IMR-90 (cell line): Measurements from ENCODE around the gene CYP4F3. TPM values are rescaled to one million over a fixed set of nuclear protein-coding genes. Genes with fewer than 3 reads are reported as not detected.

Experiments used
- ATAC-seq: fragments of 200-7000 bp; cut with Tn5 transposase; 2 replicates; pipeline ENCODE4 v1.9.1; 2020; ENCODE audit warnings: low read depth, mild to moderate bottlenecking, moderate library complexity
- BruUV-seq: library from RNA; stranded (reverse); fragments of 400-500 nt; replicated peaks from 2 replicates; lab custom pipeline; 2021; lab: Mats Ljungman, UMichigan
- CTCF ChIA-PET: fragments of 300-600 bp; formaldehyde crosslinking; extraction: SDS; loops from one replicate; lab custom pipeline; 2021; ENCODE audit warnings: antibody characterized with exemption; lab: Yijun Ruan, JAX
- POLR2A ChIA-PET: fragments of 300-600 bp; sonication (Branson Sonifier 250); formaldehyde crosslinking; loops from one replicate; lab custom pipeline; 2022; ENCODE audit warnings: antibody characterized with exemption; ENCODE audit not compliant: unreplicated experiment; lab: Charles Lee
- DNase-seq: peaks from one replicate; pipeline ENCODE4 v3.0.0; 2013
- H2AFZ ChIP-seq: replicated peaks from 2 replicates; pipeline ENCODE3; 2013; ENCODE audit warnings: low read length, mild to moderate bottlenecking; ENCODE audit not compliant: poor library complexity
- H2AK5ac ChIP-seq: 2 replicates; pipeline ENCODE4 v1.6.1; 2013; ENCODE audit warnings: low read depth, low read length, inconsistent platforms
- H2AK9ac ChIP-seq: replicated peaks from 2 replicates; pipeline ENCODE3; 2013; ENCODE audit warnings: mild to moderate bottlenecking, low read depth, low read length, moderate library complexity; ENCODE audit not compliant: poor library complexity
- H2BK120ac ChIP-seq: 2 replicates; pipeline ENCODE4 v1.6.1; 2013; ENCODE audit warnings: low read depth, low read length, inconsistent platforms
- H2BK15ac ChIP-seq: 3 replicates; pipeline ENCODE4 v1.6.1; 2013; ENCODE audit warnings: low read depth, low read length, inconsistent platforms
- H2BK20ac ChIP-seq: 2 replicates; pipeline ENCODE4 v1.6.1; 2013; ENCODE audit warnings: low read depth, mild to moderate bottlenecking, inconsistent platforms, low read length, moderate library complexity
- H2BK5ac ChIP-seq: 2 replicates; pipeline ENCODE4 v1.6.1; 2013; ENCODE audit warnings: mild to moderate bottlenecking, low read depth, low read length, inconsistent platforms; ENCODE audit not compliant: poor library complexity, severe bottlenecking
- H3K14ac ChIP-seq: replicated peaks from 2 replicates; pipeline ENCODE4 v1.6.1; 2013; ENCODE audit warnings: low read depth, low read length, inconsistent platforms
- H3K18ac ChIP-seq: 2 replicates; pipeline ENCODE4 v1.6.1; 2013; ENCODE audit warnings: low read depth, low read length, control low read depth
- H3K23ac ChIP-seq: 2 replicates; pipeline ENCODE4 v1.6.1; 2013; ENCODE audit warnings: low read depth, low read length, inconsistent platforms
- H3K27ac ChIP-seq: 2 replicates; pipeline ENCODE4 v1.5.1; 2013; ENCODE audit warnings: mild to moderate bottlenecking, control low read depth, low read length; ENCODE audit not compliant: insufficient read depth
- H3K27me3 ChIP-seq: 2 replicates; pipeline ENCODE4 v1.6.1; 2013; ENCODE audit warnings: low read length; ENCODE audit not compliant: control insufficient read depth, insufficient read depth
- H3K36me3 ChIP-seq: 2 replicates; pipeline ENCODE4 v1.6.1; 2013; ENCODE audit warnings: low read length, mixed read lengths; ENCODE audit not compliant: control insufficient read depth, insufficient read depth
- H3K4ac ChIP-seq: 2 replicates; pipeline ENCODE4 v1.6.1; 2013; ENCODE audit warnings: low read depth, low read length, inconsistent platforms
- H3K4me1 ChIP-seq: 2 replicates; pipeline ENCODE4 v1.6.1; 2013; ENCODE audit warnings: low read length, mixed read lengths; ENCODE audit not compliant: control insufficient read depth, insufficient read depth
- H3K4me2 ChIP-seq: 2 replicates; pipeline ENCODE4 v1.6.1; 2013; ENCODE audit warnings: low read depth, mild to moderate bottlenecking, control low read depth, low read length, moderate library complexity
- H3K4me3 ChIP-seq: 2 replicates; pipeline ENCODE4 v1.5.1; 2013; ENCODE audit warnings: low read depth, mild to moderate bottlenecking, control low read depth, low read length, moderate library complexity; ENCODE audit not compliant: insufficient read depth
- H3K56ac ChIP-seq: 2 replicates; pipeline ENCODE4 v1.6.1; 2013; ENCODE audit warnings: low read length, inconsistent platforms; ENCODE audit not compliant: insufficient read depth; ENCODE audit errors: extremely low read depth
- H3K79me1 ChIP-seq, 2 experiments: 2 replicates each; pipeline ENCODE4 v1.6.1; 2013; ENCODE audit warnings: low read length in 2 of 2, inconsistent platforms in 1 of 2, low read depth in 1 of 2
- H3K9ac ChIP-seq: 2 replicates; pipeline ENCODE4 v1.6.1; 2013; ENCODE audit warnings: low read depth, low read length, control low read depth
- H3K9me1 ChIP-seq: 2 replicates; pipeline ENCODE4 v1.6.1; 2013; ENCODE audit warnings: low read length, inconsistent platforms; ENCODE audit not compliant: insufficient read depth
- H3K9me3 ChIP-seq: 2 replicates; pipeline ENCODE4 v1.6.1; 2013; ENCODE audit warnings: low read length; ENCODE audit not compliant: control insufficient read depth, insufficient read depth
- H4K20me1 ChIP-seq: 2 replicates; pipeline ENCODE4 v1.6.1; 2013; ENCODE audit warnings: low read length, inconsistent platforms; ENCODE audit not compliant: insufficient read depth
- H4K5ac ChIP-seq: 2 replicates; pipeline ENCODE4 v1.6.1; 2013; ENCODE audit warnings: mild to moderate bottlenecking, low read depth, low read length, control low read depth
- H4K8ac ChIP-seq, 2 experiments: 2 replicates each; pipeline ENCODE4 v1.6.1; 2013; ENCODE audit warnings: low read depth in 2 of 2, low read length in 2 of 2, control low read depth in 1 of 2, inconsistent platforms in 1 of 2
- H4K91ac ChIP-seq: 2 replicates; pipeline ENCODE4 v1.6.1; 2013; ENCODE audit warnings: low read depth, low read length, inconsistent platforms; ENCODE audit not compliant: insufficient read depth
- CEBPB ChIP-seq: IDR thresholded peaks from 2 replicates; pipeline ENCODE4 v1.6.1; 2012; ENCODE audit warnings: low read depth, low read length, improper control_type of control experiment
- CHD1 ChIP-seq: IDR thresholded peaks from 2 replicates; pipeline ENCODE4 v1.6.1; 2012; ENCODE audit warnings: low read depth, low read length, improper control_type of control experiment
- FOS ChIP-seq: fragments of 150-350 bp; IDR thresholded peaks from 2 replicates; pipeline ENCODE4 v1.6.1; 2016; ENCODE audit warnings: low read depth, low read length
- MAZ ChIP-seq: IDR thresholded peaks from 2 replicates; pipeline ENCODE4 v1.6.1; 2012; ENCODE audit warnings: low read depth, mild to moderate bottlenecking, low read length, improper control_type of control experiment, moderate library complexity, borderline replicate concordance
- MXI1 ChIP-seq: IDR thresholded peaks from 2 replicates; pipeline ENCODE4 v1.6.1; 2012; ENCODE audit warnings: low read depth, mild to moderate bottlenecking, low read length, moderate library complexity, borderline replicate concordance
- POLR2A ChIP-seq: IDR thresholded peaks from 2 replicates; pipeline ENCODE4 v1.6.1; 2012; ENCODE audit warnings: mild to moderate bottlenecking, low read depth, low read length
- RCOR1 ChIP-seq: IDR thresholded peaks from 2 replicates; pipeline ENCODE4 v1.6.1; 2012; ENCODE audit warnings: mild to moderate bottlenecking, low read length, improper control_type of control experiment; ENCODE audit not compliant: insufficient replicate concordance
- RFX5 ChIP-seq: IDR thresholded peaks from 2 replicates; pipeline ENCODE4 v1.8.0; 2012; ENCODE audit warnings: low read depth, mild to moderate bottlenecking, low read length, moderate library complexity
- SMC3 ChIP-seq: fragments of 150-350 bp; IDR thresholded peaks from 2 replicates; pipeline ENCODE4 v1.6.1; 2016; ENCODE audit warnings: low read depth, mild to moderate bottlenecking, antibody characterized with exemption, low read length, moderate library complexity
- WGBS, 2 experiments: methylation state at CpG; one replicate each; pipeline versions ENCODE4 v1.1.5 to v1.1.7; 2013; ENCODE audit warnings: missing lambda C conversion rate in 2 of 2; ENCODE audit not compliant: insufficient read length in 1 of 2; ENCODE audit errors: extremely low coverage in 2 of 2; 5-methylcytosine and 5-hydroxymethylcytosine counted together
- dilution Hi-C: fragments of 300-500 bp; cut with HindIII; formaldehyde crosslinking; loops from one replicate; pipeline ENCODE4 v1.14.3; 2018; ENCODE audit warnings: low sequenced_read_pairs; ENCODE audit not compliant: unreplicated experiment
- in situ Hi-C: fragments of 300-500 bp; cut with MboI; formaldehyde crosslinking; loops from 3 replicates; pipeline ENCODE4 v1.14.3; 2019; ENCODE audit warnings: low sequenced_read_pairs, inconsistent platforms, mixed read lengths
- intact Hi-C: fragments of 100-400 bp; cut with micrococcal nuclease; formaldehyde crosslinking; loops from 2 replicates; pipeline ENCODE4 v1.10.0; 2022
- polyA plus RNA-seq, 3 experiments: library from polyadenylated mRNA; depleted of rRNA; stranded (reverse); fragments of >200 nt; gene quantifications; 2 replicates each; pipeline ENCODE4 v1.2.3, GENCODE V29; 2012; ENCODE audit warnings: low replicate concordance in 1 of 3
- total RNA-seq: library from RNA; depleted of rRNA; stranded (reverse); fragments of >200 nt; gene quantifications from 2 replicates; pipeline ENCODE4 v1.2.3, GENCODE V29; 2012

CYP4F3 gene
- total and polyA plus RNA-seq, 2 of the 4 experiments (the other 2 are of a cell fraction): not detected

DNA sequence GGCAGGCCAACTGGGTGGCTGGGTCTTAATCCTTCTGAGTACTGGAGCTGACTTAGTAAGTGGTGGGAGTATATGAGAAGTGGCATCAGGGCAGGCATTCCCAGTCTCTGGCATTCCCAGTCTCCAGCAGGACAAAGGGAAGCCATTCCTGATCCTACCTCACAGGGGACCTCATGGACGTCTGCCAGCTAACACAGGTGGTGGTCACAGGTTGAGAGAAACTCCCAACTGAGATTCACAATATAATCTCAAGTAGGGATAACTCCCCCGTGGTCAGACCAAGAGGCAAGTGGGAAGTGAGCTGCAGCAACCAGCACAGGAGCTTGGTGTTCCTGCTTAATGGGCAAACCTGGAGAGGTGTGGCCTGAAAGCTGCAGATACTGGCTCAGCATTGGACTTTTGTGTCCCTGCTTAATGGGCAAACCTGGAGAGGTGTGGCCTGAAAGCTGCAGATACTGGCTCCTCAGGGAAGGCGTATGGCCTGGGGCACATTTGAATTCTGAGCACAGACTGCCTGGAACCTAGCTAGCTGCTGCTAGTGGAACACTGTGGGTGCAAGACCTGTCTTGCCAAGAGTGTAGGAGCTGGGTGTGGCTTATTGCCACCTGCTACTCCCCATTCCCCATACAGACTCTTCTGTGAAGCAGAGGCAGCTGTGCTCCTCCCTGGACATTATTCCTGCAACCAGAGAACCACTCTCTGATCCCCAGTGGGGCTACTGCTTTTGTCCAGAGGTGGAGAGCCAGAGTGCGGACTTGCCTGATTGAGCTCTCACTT is 61.2 kb downstream of the CYP4F3 start:
- CTCF ChIA-PET: no interaction called here
- no peak overlapping the region for H3K4me2 ChIP-seq
- dilution Hi-C loops: no loop called here

More for the DNA sequence above, 61.2 kb downstream of the CYP4F3 start:
- intact Hi-C loops (no loop called here), in situ Hi-C loops (no loop called here)
- H3K9me1 ChIP-seq: no peaks in the 10 kb centered on the region
- no peaks in the 10 kb centered on the region for H4K20me1 ChIP-seq
- TF ChIP-seq CEBPB (no peak), FOS (no peak), MXI1 (no peak), RFX5 (no peak), RCOR1 (no peak), CHD1 (no peak), MAZ (no peak), POLR2A (no peak), SMC3 (no peak)
- POLR2A ChIA-PET: no interaction called here
- ATAC-seq (no peak), DNase-seq (no peak)
- BruUV-seq: no TSS peak
- no peak overlapping the region for H3K56ac ChIP-seq
- H3K27ac ChIP-seq: no peak overlapping the region
- no peaks in the 10 kb centered on the region for H3K79me1 ChIP-seq
- H2AFZ ChIP-seq: no peak overlapping the region
- H2BK15ac ChIP-seq: no peak overlapping the region
- H3K36me3 ChIP-seq: no peaks in the 10 kb centered on the region
- H2AK9ac ChIP-seq: no peak overlapping the region
- no peak overlapping the region for H3K4ac ChIP-seq
- no peaks in the 10 kb centered on the region for H3K27me3 ChIP-seq
- no peak overlapping the region for H4K8ac ChIP-seq
- WGBS, 2 experiments: no CpG with 5 or more reads among the region's 4 CpGs
- no peak overlapping the region for H3K23ac ChIP-seq
- no peak overlapping the region for H2BK5ac ChIP-seq
- H4K91ac ChIP-seq: no peak overlapping the region
- peaks cover 15% of the 10 kb centered on the region; the same call in 1 of the 2 replicates for H3K9me3 ChIP-seq
- H3K9ac ChIP-seq: no peak overlapping the region
- no peak overlapping the region for H3K18ac ChIP-seq
- no peak overlapping the region for H3K14ac ChIP-seq
- H2AK5ac ChIP-seq: no peak overlapping the region
- no peak overlapping the region for H4K5ac ChIP-seq
- H2BK20ac ChIP-seq: no peak overlapping the region
- H2BK120ac ChIP-seq: no peak overlapping the region
- no peak overlapping the region for H3K4me3 ChIP-seq
- H3K4me1 ChIP-seq: no peaks in the 10 kb centered on the region
